ENCODE measurements around the gene BACE1. TPM values are rescaled to one million over a fixed set of nuclear protein-coding genes. Genes with fewer than 3 reads are reported as not detected.

Gene BACE1
- total RNA-seq, 1 experiment from 2014 or later = 9.6 TPM

DNA sequence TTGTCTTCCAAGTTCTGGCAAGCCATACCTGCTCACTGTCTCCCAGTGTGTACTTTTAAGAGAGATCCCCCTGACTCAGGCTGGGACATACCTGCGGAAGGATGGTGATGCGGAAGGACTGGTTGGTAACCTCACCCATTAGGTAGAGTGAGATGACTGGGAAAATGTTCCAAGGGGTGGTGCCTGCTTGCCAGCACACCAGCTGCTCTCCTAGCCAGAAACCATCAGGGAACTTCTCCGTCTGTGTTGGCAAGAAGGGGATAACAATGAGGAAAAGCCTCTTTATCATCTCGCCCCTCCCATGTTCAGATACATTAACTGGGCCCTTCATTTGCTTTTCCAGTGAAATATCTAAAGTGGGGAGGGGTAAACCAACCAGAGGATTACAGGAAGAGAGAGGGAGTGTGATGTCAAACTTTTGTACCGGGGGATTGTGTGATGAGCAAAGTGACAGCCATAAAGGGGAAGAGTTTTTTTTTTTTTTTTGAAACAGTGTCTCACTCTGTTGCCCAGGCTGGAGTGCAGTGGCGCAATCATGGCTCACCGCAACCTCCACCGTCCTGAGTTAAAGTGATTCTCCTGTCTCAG, 25.2 kb downstream of the BACE1 start, which contains the start of gene BACE1-AS:
TSS of gene BACE1-AS (plus strand) at position 538 of the 588 bp plus-strand sequence.
- H3K4me2 ChIP-seq = no peak within 1 kb of the TSS
- intact Hi-C loops (cut with micrococcal nuclease; ENCODE audit: unreplicated experiment) = no loop called here
- H2AFZ ChIP-seq = no peak within 1 kb of the TSS
- H3F3A ChIP-seq (ENCODE audit: insufficient read depth, low read depth) = no peaks in the 10 kb centered on the region
- TF ChIP-seq, protein P1, sequence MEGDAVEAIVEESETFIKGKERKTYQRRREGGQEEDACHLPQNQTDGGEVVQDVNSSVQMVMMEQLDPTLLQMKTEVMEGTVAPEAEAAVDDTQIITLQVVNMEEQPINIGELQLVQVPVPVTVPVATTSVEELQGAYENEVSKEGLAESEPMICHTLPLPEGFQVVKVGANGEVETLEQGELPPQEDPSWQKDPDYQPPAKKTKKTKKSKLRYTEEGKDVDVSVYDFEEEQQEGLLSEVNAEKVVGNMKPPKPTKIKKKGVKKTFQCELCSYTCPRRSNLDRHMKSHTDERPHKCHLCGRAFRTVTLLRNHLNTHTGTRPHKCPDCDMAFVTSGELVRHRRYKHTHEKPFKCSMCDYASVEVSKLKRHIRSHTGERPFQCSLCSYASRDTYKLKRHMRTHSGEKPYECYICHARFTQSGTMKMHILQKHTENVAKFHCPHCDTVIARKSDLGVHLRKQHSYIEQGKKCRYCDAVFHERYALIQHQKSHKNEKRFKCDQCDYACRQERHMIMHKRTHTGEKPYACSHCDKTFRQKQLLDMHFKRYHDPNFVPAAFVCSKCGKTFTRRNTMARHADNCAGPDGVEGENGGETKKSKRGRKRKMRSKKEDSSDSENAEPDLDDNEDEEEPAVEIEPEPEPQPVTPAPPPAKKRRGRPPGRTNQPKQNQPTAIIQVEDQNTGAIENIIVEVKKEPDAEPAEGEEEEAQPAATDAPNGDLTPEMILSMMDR (conservative IDR thresholded peaks at IDR 0.05) = no peak
- no peak for TF ChIP-seq EZH2 (IDR thresholded peaks at IDR 0.05; ENCODE audit: low read depth)
- POLR2A ChIA-PET (ENCODE audit: unreplicated experiment) = no interaction called here
- CTCF ChIA-PET = no interaction called here
- H3K4me1 ChIP-seq (replicated peaks; ENCODE audit: insufficient read depth) = no peaks in the 10 kb centered on the region
- H3K9me2 ChIP-seq (ENCODE audit: insufficient read depth) = no peaks in the 10 kb centered on the region
- no peaks in the 10 kb centered on the region for H3K27me3 ChIP-seq (ENCODE audit: insufficient read depth, low read depth)
- no peak within 1 kb of the TSS for H3K4me3 ChIP-seq
- no peaks in the 10 kb centered on the region for H3K9me3 ChIP-seq (ENCODE audit: insufficient read depth, low read depth)
- H3K36me3 ChIP-seq (ENCODE audit: low read depth) = no peaks in the 10 kb centered on the region
- no peaks in the 10 kb centered on the region for H4K20me1 ChIP-seq (ENCODE audit: insufficient read depth)
- DNase-seq = no peak
- no TSS peak for BruUV-seq (replicated peaks)
- no peaks in the 10 kb centered on the region for H3K79me2 ChIP-seq (ENCODE audit: low read depth)
- H3K27ac ChIP-seq = no peak within 1 kb of the TSS

DNA sequence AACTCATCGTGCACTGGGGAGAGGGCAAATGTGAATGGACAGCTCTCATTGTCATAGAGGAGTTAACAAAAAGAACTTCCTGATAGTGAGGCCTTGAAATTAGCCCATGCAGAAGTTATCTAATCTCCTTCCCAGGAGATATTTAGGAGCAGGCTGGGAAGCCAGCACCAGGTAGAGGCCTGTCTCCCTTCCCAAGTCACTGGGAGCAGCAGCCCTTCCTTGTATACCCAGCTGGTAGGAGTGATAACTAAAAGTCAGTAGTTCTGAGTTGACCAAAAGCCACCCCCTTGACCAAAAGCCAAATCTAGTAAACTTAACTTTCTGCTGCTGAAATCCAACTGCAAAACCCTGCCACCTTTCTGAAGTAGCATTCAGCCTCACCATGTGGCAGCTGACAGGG, 26.3 kb downstream of the BACE1 start:
- POLR2A ChIA-PET (ENCODE audit: unreplicated experiment) = no interaction called here
- Histone ChIP-seq H3K9me2 (ENCODE audit: insufficient read depth) (no peaks in the 10 kb centered on the region), H3K36me3 (ENCODE audit: low read depth) (0 out of 2 replicates have a peak, but pooled peaks cover 6% of the 10 kb centered on the region), H3K79me2 (ENCODE audit: low read depth) (no peaks in the 10 kb centered on the region), H3K4me3 (no peak overlapping the region), H3K27me3 (ENCODE audit: insufficient read depth, low read depth) (no peaks in the 10 kb centered on the region), H3K4me1 (replicated peaks; ENCODE audit: insufficient read depth) (no peaks in the 10 kb centered on the region), H3K9me3 (ENCODE audit: insufficient read depth, low read depth) (no peaks in the 10 kb centered on the region), H4K20me1 (ENCODE audit: insufficient read depth) (no peaks in the 10 kb centered on the region), H2AFZ (no peak overlapping the region), H3K4me2 (no peak overlapping the region), H3F3A (ENCODE audit: insufficient read depth, low read depth) (no peaks in the 10 kb centered on the region), H3K27ac (no peak overlapping the region)
- CTCF ChIA-PET = no interaction called here
- no TSS peak for BruUV-seq (replicated peaks)
- TF ChIP-seq, protein P1 (conservative IDR thresholded peaks at IDR 0.05) = no peak
- no peak for TF ChIP-seq EZH2 (IDR thresholded peaks at IDR 0.05; ENCODE audit: low read depth)
- intact Hi-C loops (cut with micrococcal nuclease; ENCODE audit: unreplicated experiment) = no loop called here
- no peak for DNase-seq

DNA sequence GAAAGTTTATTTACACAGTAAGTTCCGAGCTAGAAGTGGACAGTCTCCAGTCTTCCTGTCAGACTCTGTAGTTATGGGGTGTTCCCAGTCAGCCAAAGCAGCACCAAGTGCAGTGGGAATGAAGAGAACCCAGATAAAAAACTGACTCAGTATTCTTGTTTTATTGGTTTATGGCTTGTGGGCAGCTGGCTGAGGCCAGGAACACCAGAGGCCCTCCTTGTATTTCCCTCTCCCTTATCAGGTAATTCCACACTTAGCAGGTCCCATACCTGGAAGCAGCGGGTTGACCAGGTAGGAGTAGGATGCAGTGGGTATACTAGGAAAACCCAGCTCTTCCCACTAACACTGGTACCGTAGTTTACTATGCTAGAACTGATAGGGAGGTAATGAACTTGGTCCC, 28.4 kb downstream of the BACE1 start:
- Histone ChIP-seq H3F3A (ENCODE audit: insufficient read depth, low read depth) (no peaks in the 10 kb centered on the region), H4K20me1 (ENCODE audit: insufficient read depth) (no peaks in the 10 kb centered on the region), H3K4me2 (no peak overlapping the region), H3K4me3 (no peak overlapping the region), H3K27me3 (ENCODE audit: insufficient read depth, low read depth) (no peaks in the 10 kb centered on the region), H2AFZ (no peak overlapping the region), H3K27ac (no peak overlapping the region), H3K36me3 (ENCODE audit: low read depth) (peaks cover 18% of the 10 kb centered on the region; the same call in 1 of the 2 replicates), H3K4me1 (replicated peaks; ENCODE audit: insufficient read depth) (no peaks in the 10 kb centered on the region), H3K79me2 (ENCODE audit: low read depth) (no peaks in the 10 kb centered on the region), H3K9me2 (ENCODE audit: insufficient read depth) (no peaks in the 10 kb centered on the region), H3K9me3 (ENCODE audit: insufficient read depth, low read depth) (no peaks in the 10 kb centered on the region)
- ChIA-PET POLR2A (ENCODE audit: unreplicated experiment) (no interaction called here), CTCF (no interaction called here)
- BruUV-seq (replicated peaks) = no TSS peak
- intact Hi-C loops (cut with micrococcal nuclease; ENCODE audit: unreplicated experiment) = no loop called here
- DNase-seq = no peak
- TF ChIP-seq EZH2 (IDR thresholded peaks at IDR 0.05; ENCODE audit: low read depth) = no peak
- TF ChIP-seq, protein P1 (conservative IDR thresholded peaks at IDR 0.05) = no peak

All from PC-9 (cell line).